ENCODE data around the gene ADIRF. TPM values are rescaled to one million over a fixed set of nuclear protein-coding genes. Genes with fewer than 3 reads are reported as not detected.
A peak's percentile ranks its signal among the peaks of the same experiment; 100 is the strongest.
"Not testable (repeated sequence)": the region's sequence is repeated elsewhere in the genome, so short reads cannot be mapped to it uniquely, and the experiment has no call there.

Gene ADIRF
- total RNA-seq, 2 donors from 2014 or later: 0.53 TPM; not detected in 1

- peak; percentile 45 for DNase-seq
- H3K27ac Mint-ChIP-seq: no peak overlapping the region
- H3K9me3 Mint-ChIP-seq: no peaks in the 10 kb centered on the region
- no peak overlapping the region for H3K27ac ChIP-seq (ENCODE audit: low read depth, low read length)
- no peaks in the 10 kb centered on the region for H3K4me1 ChIP-seq (ENCODE audit: control insufficient read depth, insufficient read depth, low read length)
- H3K9me3 ChIP-seq (ENCODE audit: control insufficient read depth, low read length): no peaks in the 10 kb centered on the region
- peaks cover 3% of the 10 kb centered on the region for H3K4me1 Mint-ChIP-seq
- no peaks in the 10 kb centered on the region for H3K36me3 ChIP-seq (ENCODE audit: control insufficient read depth, insufficient read depth, low read length)
- no peak overlapping the region for H3K9ac ChIP-seq (ENCODE audit: extremely low read depth, low read length, poor library complexity, severe bottlenecking)
- peaks cover 33% of the 10 kb centered on the region for H3K27me3 Mint-ChIP-seq (ENCODE audit: insufficient read depth)
- whole genome bisulfite sequencing, 2 experiments (ENCODE audit: insufficient coverage in 1 of 2, insufficient read length in 1 of 2): 87% methylated on average over 7 to 11 of the region's 11 CpGs
- peaks cover 32% of the 10 kb centered on the region for H3K27me3 ChIP-seq (ENCODE audit: control insufficient read depth, insufficient read depth, low read length, poor library complexity, severe bottlenecking)
- H3K4me3 ChIP-seq (ENCODE audit: low read length): no peak overlapping the region
- TF ChIP-seq, protein P1, sequence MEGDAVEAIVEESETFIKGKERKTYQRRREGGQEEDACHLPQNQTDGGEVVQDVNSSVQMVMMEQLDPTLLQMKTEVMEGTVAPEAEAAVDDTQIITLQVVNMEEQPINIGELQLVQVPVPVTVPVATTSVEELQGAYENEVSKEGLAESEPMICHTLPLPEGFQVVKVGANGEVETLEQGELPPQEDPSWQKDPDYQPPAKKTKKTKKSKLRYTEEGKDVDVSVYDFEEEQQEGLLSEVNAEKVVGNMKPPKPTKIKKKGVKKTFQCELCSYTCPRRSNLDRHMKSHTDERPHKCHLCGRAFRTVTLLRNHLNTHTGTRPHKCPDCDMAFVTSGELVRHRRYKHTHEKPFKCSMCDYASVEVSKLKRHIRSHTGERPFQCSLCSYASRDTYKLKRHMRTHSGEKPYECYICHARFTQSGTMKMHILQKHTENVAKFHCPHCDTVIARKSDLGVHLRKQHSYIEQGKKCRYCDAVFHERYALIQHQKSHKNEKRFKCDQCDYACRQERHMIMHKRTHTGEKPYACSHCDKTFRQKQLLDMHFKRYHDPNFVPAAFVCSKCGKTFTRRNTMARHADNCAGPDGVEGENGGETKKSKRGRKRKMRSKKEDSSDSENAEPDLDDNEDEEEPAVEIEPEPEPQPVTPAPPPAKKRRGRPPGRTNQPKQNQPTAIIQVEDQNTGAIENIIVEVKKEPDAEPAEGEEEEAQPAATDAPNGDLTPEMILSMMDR (conservative IDR thresholded peaks at IDR 0.05): no peak
- H3K4me3 Mint-ChIP-seq: no peak overlapping the region
- H3K36me3 Mint-ChIP-seq (ENCODE audit: low read depth): no peaks in the 10 kb centered on the region
Observed at GRCh38 chr10:86972613-86973380, 4.5 kb downstream of the ADIRF start.

GRCh38 chr10:86974484-86974883, 6.2 kb downstream of the ADIRF start:
- DNase-seq: no peak
- Mint-ChIP-seq H3K4me3 (no peak overlapping the region), H3K36me3 (ENCODE audit: low read depth) (no peaks in the 10 kb centered on the region), H3K4me1 (peaks cover 10% of the 10 kb centered on the region), H3K27ac (no peak overlapping the region), H3K9me3 (no peaks in the 10 kb centered on the region), H3K27me3 (ENCODE audit: insufficient read depth) (peaks cover 33% of the 10 kb centered on the region)
- Histone ChIP-seq H3K36me3 (ENCODE audit: control insufficient read depth, insufficient read depth, low read length) (no peaks in the 10 kb centered on the region), H3K27ac (ENCODE audit: low read depth, low read length) (no peak overlapping the region), H3K4me1 (ENCODE audit: control insufficient read depth, insufficient read depth, low read length) (no peaks in the 10 kb centered on the region), H3K9ac (ENCODE audit: extremely low read depth, low read length, poor library complexity, severe bottlenecking) (no peak overlapping the region), H3K4me3 (ENCODE audit: low read length) (no peak overlapping the region), H3K9me3 (ENCODE audit: control insufficient read depth, low read length) (no peaks in the 10 kb centered on the region), H3K27me3 (ENCODE audit: control insufficient read depth, insufficient read depth, low read length, poor library complexity, severe bottlenecking) (peaks cover 32% of the 10 kb centered on the region)
- TF ChIP-seq, protein P1 (conservative IDR thresholded peaks at IDR 0.05): no peak
- WGBS, 2 experiments (ENCODE audit: insufficient coverage in 1 of 2, insufficient read length in 1 of 2): 88% methylated on average over 6 to 7 of the region's 7 CpGs

GRCh38 chr10:86976362-86977056, 8.2 kb downstream of the ADIRF start:
- 88 to 96% methylated on average over 3 to 5 of the region's 5 CpGs for WGBS, 2 experiments (ENCODE audit: insufficient coverage in 1 of 2, insufficient read length in 1 of 2)
- peaks cover 6% of the 10 kb centered on the region for H3K4me1 ChIP-seq (ENCODE audit: control insufficient read depth, insufficient read depth, low read length)

DNA sequence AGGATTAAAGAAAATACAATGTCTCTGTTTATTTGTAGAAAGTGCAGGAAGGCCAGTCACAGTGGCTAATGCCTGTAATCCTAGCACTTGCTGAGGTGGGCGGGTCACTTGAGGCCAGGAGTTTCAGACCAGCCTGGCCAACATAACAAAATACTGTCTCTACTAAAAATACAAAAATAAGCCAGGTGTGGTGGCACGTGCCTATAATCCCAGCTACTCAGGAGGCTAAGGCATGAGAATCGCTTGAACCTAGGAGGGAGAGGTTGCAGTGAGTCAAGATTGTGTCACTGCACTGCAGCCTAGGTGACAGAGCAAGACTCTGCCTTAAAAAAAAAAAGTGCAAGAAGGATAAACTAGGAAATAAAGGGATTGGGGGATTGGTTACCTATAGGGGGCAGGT, 10.2 kb downstream of the ADIRF start:
- H3K27ac Mint-ChIP-seq; H3K27ac ChIP-seq (ENCODE audit: low read depth, low read length); H3K36me3 ChIP-seq (ENCODE audit: control insufficient read depth, insufficient read depth, low read length); DNase-seq; H3K9ac ChIP-seq (ENCODE audit: extremely low read depth, low read length, poor library complexity, severe bottlenecking); H3K27me3 ChIP-seq (ENCODE audit: control insufficient read depth, insufficient read depth, low read length, poor library complexity, severe bottlenecking); H3K9me3 ChIP-seq (ENCODE audit: control insufficient read depth, low read length); H3K9me3 Mint-ChIP-seq; H3K4me1 ChIP-seq (ENCODE audit: control insufficient read depth, insufficient read depth, low read length); H3K36me3 Mint-ChIP-seq (ENCODE audit: low read depth); H3K4me3 Mint-ChIP-seq; H3K4me3 ChIP-seq (ENCODE audit: low read length): not testable (repeated sequence)
- WGBS, 2 experiments (ENCODE audit: insufficient coverage in 1 of 2, insufficient read length in 1 of 2): 64 to 73% methylated on average over 3 of the region's 3 CpGs
- H3K27me3 Mint-ChIP-seq (ENCODE audit: insufficient read depth): peaks cover 11% of the 10 kb centered on the region
- H3K4me1 Mint-ChIP-seq: peaks cover 26% of the 10 kb centered on the region

More at GRCh38 chr10:86976362-86977056, 8.2 kb downstream of the ADIRF start:
- no peaks in the 10 kb centered on the region for H3K9me3 ChIP-seq (ENCODE audit: control insufficient read depth, low read length)
- H3K36me3 Mint-ChIP-seq (ENCODE audit: low read depth): no peaks in the 10 kb centered on the region
- H3K9me3 Mint-ChIP-seq: no peaks in the 10 kb centered on the region
- H3K27ac ChIP-seq (ENCODE audit: low read depth, low read length): no peak overlapping the region
- H3K4me3 ChIP-seq (ENCODE audit: low read length): no peak overlapping the region
- DNase-seq: no peak
- H3K4me3 Mint-ChIP-seq: no peak overlapping the region
- H3K9ac ChIP-seq (ENCODE audit: extremely low read depth, low read length, poor library complexity, severe bottlenecking): no peak overlapping the region
- TF ChIP-seq, protein P1 (conservative IDR thresholded peaks at IDR 0.05): no peak
- H3K4me1 Mint-ChIP-seq: peaks cover 20% of the 10 kb centered on the region
- H3K27ac Mint-ChIP-seq: no peak overlapping the region
- H3K36me3 ChIP-seq (ENCODE audit: control insufficient read depth, insufficient read depth, low read length): no peaks in the 10 kb centered on the region
- peaks cover 30% of the 10 kb centered on the region for H3K27me3 Mint-ChIP-seq (ENCODE audit: insufficient read depth)
- H3K27me3 ChIP-seq (ENCODE audit: control insufficient read depth, insufficient read depth, low read length, poor library complexity, severe bottlenecking): peaks cover 19% of the 10 kb centered on the region
